Measurements from ENCODE around the gene NLRC4. TPM values are rescaled to one million over a fixed set of nuclear protein-coding genes. Genes with fewer than 3 reads are reported as not detected.

The NLRC4 gene
- total and polyA plus RNA-seq, 10 of the 15 experiments (the other 5 are each of a cell fraction or from before 2014, with no cell fraction given): 0.01 to 0.58 (median 0.40) TPM

GRCh38 chr2:32227492-32227891 lies 37.2 kb downstream of the NLRC4 start:
- no peak for DNase-seq (ENCODE audit: low read depth, low spot score)
- in situ Hi-C loops (cut with MboI): no loop called here
- TF ChIP-seq ZNF687 (IDR thresholded peaks at IDR 0.05): no peak
- no peak for TF ChIP-seq CBX3 (IDR thresholded peaks at IDR 0.05; ENCODE audit: borderline replicate concordance, low read depth)
- TF ChIP-seq KAT2A (conservative IDR thresholded peaks at IDR 0.05; ENCODE audit: control insufficient read depth, low read depth, low read length): no peak
- no peak for TF ChIP-seq SRF (IDR thresholded peaks at IDR 0.05; ENCODE audit: low read depth in 2 of 2, low read length in 2 of 2)
- no peak for TF ChIP-seq FOXM1 (IDR thresholded peaks at IDR 0.05; ENCODE audit: low read depth, low read length)
- no peak for TF ChIP-seq RAD51 (IDR thresholded peaks at IDR 0.05)
- TF ChIP-seq IKZF2 (IDR thresholded peaks at IDR 0.05): no peak
- TF ChIP-seq HDAC6 (IDR thresholded peaks at IDR 0.05; ENCODE audit: unreplicated experiment): no peak
- TF ChIP-seq BHLHE40 (IDR thresholded peaks at IDR 0.05; ENCODE audit: borderline replicate concordance in 1 of 2, low read depth in 2 of 2, low read length in 1 of 2): no peak
- TF ChIP-seq POU2F2 (IDR thresholded peaks at IDR 0.05; ENCODE audit: borderline replicate concordance, low read depth, low read length): no peak
- no peak for TF ChIP-seq PBX3 (IDR thresholded peaks at IDR 0.05; ENCODE audit: insufficient replicate concordance, low read depth, low read length)
- TF ChIP-seq ZNF592 (IDR thresholded peaks at IDR 0.05): no peak
- TF ChIP-seq TCF3 (IDR thresholded peaks at IDR 0.05; ENCODE audit: borderline replicate concordance, insufficient read depth, low read depth, low read length): no peak
- no peak for TF ChIP-seq MYB (IDR thresholded peaks at IDR 0.05; ENCODE audit: borderline replicate concordance, low read depth, low read length)
- TF ChIP-seq RFX5 (IDR thresholded peaks at IDR 0.05; ENCODE audit: low read depth, low read length): no peak
- TF ChIP-seq HDGF (IDR thresholded peaks at IDR 0.05): no peak
- TF ChIP-seq NR2C2 (IDR thresholded peaks at IDR 0.05; ENCODE audit: borderline replicate concordance, control insufficient read depth, insufficient read length, low read depth): no peak

More at GRCh38 chr2:32227492-32227891, 37.2 kb downstream of the NLRC4 start:
- no peak overlapping the region for H3K4me3 ChIP-seq
- ATAC-seq: no peak
- POLR2A ChIA-PET: no interaction called here
- H3K4me2 ChIP-seq (ENCODE audit: control insufficient read depth, insufficient read depth): no peak overlapping the region
- no peaks in the 10 kb centered on the region for H3K27me3 ChIP-seq (replicated peaks in 1 of 2; ENCODE audit: control insufficient read depth in 2 of 2, insufficient read depth in 2 of 2, low read length in 1 of 2)
- no peaks in the 10 kb centered on the region for H4K20me1 ChIP-seq (ENCODE audit: control insufficient read depth, insufficient read depth)
- no peak overlapping the region for H3K27ac ChIP-seq (ENCODE audit: control insufficient read depth, insufficient read depth)
- no peaks in the 10 kb centered on the region for H3K4me1 ChIP-seq (ENCODE audit: control insufficient read depth, insufficient read depth, low read length)
- CTCF ChIA-PET: no interaction called here
- RAD21 ChIA-PET (ENCODE audit: unreplicated experiment): no interaction called here
- intact Hi-C loops (cut with micrococcal nuclease; ENCODE audit: unreplicated experiment): no loop called here
- peaks cover 0 to 6% of the 10 kb centered on the region in 2 experiments; a peak in 1 of 4 replicates for H3K36me3 ChIP-seq (ENCODE audit: control insufficient read depth in 2 of 2, insufficient read depth in 2 of 2, low read length in 1 of 2)
- no peaks in the 10 kb centered on the region for H3K9me3 ChIP-seq (replicated peaks; ENCODE audit: control insufficient read depth, insufficient read depth, low read length)
- no peaks in the 10 kb centered on the region for H3K79me2 ChIP-seq (ENCODE audit: control insufficient read depth, insufficient read depth, low read length)
- SMC1A ChIA-PET (ENCODE audit: uncharacterized antibody, unreplicated experiment): no interaction called here
- no TSS peak for BruUV-seq (replicated peaks)
- H3K9ac ChIP-seq (ENCODE audit: control insufficient read depth, insufficient read depth, low read length): no peak overlapping the region
- no peak overlapping the region for H2AFZ ChIP-seq (ENCODE audit: control insufficient read depth, low read depth, low read length)
- no peak for FAIRE-seq
